DND-41 (cell line): ENCODE results near the gene XBP1.
"Not testable (repeated sequence)": the region's sequence is repeated elsewhere in the genome, so short reads cannot be mapped to it uniquely, and the experiment has no call there.

Experiments used
- ATAC-seq: fragments of 200-7000 bp; cut with Tn5 transposase; 3 replicates; pipeline ENCODE4 v1.9.1; 2021; ENCODE audit warnings: low read depth; ENCODE audit not compliant: insufficient read depth
- DNase-seq: peaks from one replicate; pipeline ENCODE4 v3.0.0-alpha.2; 2020
- H2AFZ ChIP-seq: 2 replicates; pipeline ENCODE4 v1.6.0; 2012; ENCODE audit warnings: low read depth, low read length
- H3K27ac ChIP-seq: 2 replicates; pipeline ENCODE4 v1.5.1; 2012; ENCODE audit warnings: low read length, inconsistent platforms
- H3K27me3 ChIP-seq: fragments of 200-600 bp; sonication (generic); 2 replicates; pipeline ENCODE4 v1.6.0; 2012; ENCODE audit warnings: low read length, mild to moderate bottlenecking, inconsistent platforms; ENCODE audit not compliant: insufficient read depth, poor library complexity
- H3K36me3 ChIP-seq: 2 replicates; pipeline ENCODE4 v1.5.1; 2012; ENCODE audit warnings: low read length, inconsistent platforms; ENCODE audit not compliant: insufficient read depth
- H3K4me1 ChIP-seq: 2 replicates; pipeline ENCODE4 v1.5.1; 2012; ENCODE audit warnings: mild to moderate bottlenecking, low read length; ENCODE audit not compliant: insufficient read depth
- H3K4me2 ChIP-seq: 2 replicates; pipeline ENCODE4 v1.6.0; 2012; ENCODE audit warnings: mild to moderate bottlenecking, moderate library complexity, low read length, inconsistent platforms; ENCODE audit not compliant: insufficient read depth
- H3K4me3 ChIP-seq, 2 experiments: fragments of 200-600 bp in 1 of 2; shearing (Covaris generic) in 1 of 2; 2 replicates each; pipeline ENCODE4 v1.5.1; 2012 to 2016; ENCODE audit warnings: inconsistent platforms in 2 of 2, low read length in 2 of 2, mild to moderate bottlenecking in 2 of 2, low read depth in 1 of 2, moderate library complexity in 1 of 2
- H3K79me2 ChIP-seq: 2 replicates; pipeline ENCODE4 v1.6.0; 2012; ENCODE audit warnings: low read length, inconsistent platforms; ENCODE audit not compliant: insufficient read depth
- H3K9ac ChIP-seq: 2 replicates; pipeline ENCODE4 v1.6.0; 2012; ENCODE audit warnings: low read depth, mild to moderate bottlenecking, inconsistent platforms, low read length, moderate library complexity
- H3K9me3 ChIP-seq: 2 replicates; pipeline ENCODE4 v1.5.1; 2012; ENCODE audit warnings: low read length, moderate library complexity, mild to moderate bottlenecking, inconsistent platforms; ENCODE audit not compliant: insufficient read depth, severe bottlenecking
- H4K20me1 ChIP-seq: 2 replicates; pipeline ENCODE4 v1.6.0; 2012; ENCODE audit warnings: low read length; ENCODE audit not compliant: insufficient read depth
- CTCF ChIP-seq: IDR thresholded peaks from 2 replicates; pipeline ENCODE4 v1.5.1; 2012; ENCODE audit warnings: borderline replicate concordance, low read length, moderate library complexity, mild to moderate bottlenecking; ENCODE audit not compliant: poor library complexity, severe bottlenecking; ENCODE audit errors: extremely low read depth
- EZH2 ChIP-seq: IDR thresholded peaks from 3 replicates; pipeline ENCODE4 v1.6.1; 2012; ENCODE audit warnings: borderline replicate concordance, low read depth, mild to moderate bottlenecking, moderate library complexity, low read length, inconsistent platforms; ENCODE audit not compliant: severe bottlenecking

Gene XBP1

GRCh38 chr22:28800308-28801041 is at the start of gene XBP1:
XBP1 (minus strand) TSS chr22:28800569.
- peak within 1 kb of the TSS; percentile 65 to 71 for H3K4me3 ChIP-seq
- H3K4me1 ChIP-seq: peaks cover 65% of the 10 kb centered on the region
- H2AFZ ChIP-seq: 0 out of 2 replicates have a peak within 1 kb of the TSS, but pooled peaks have one; percentile 1
- peak within 1 kb of the TSS; percentile 98 for H3K9ac ChIP-seq
- peak within 1 kb of the TSS; percentile 99 for H3K27ac ChIP-seq
- no peak for TF ChIP-seq EZH2
- TF ChIP-seq CTCF: no peak
- no peaks in the 10 kb centered on the region for H3K27me3 ChIP-seq
- peak; percentile 79 for ATAC-seq
- H3K9me3 ChIP-seq: no peaks in the 10 kb centered on the region
- H4K20me1 ChIP-seq: peaks cover 34% of the 10 kb centered on the region
- peak within 1 kb of the TSS; percentile 64 for H3K4me2 ChIP-seq
- peaks cover 91% of the 10 kb centered on the region for H3K79me2 ChIP-seq
- peaks cover 47% of the 10 kb centered on the region for H3K36me3 ChIP-seq
- peak; percentile 91 for DNase-seq

- DNase-seq: no peak
- Histone ChIP-seq H3K79me2 (no peaks in the 10 kb centered on the region), H3K4me3 (no peak overlapping the region), H3K9me3 (peaks cover 16% of the 10 kb centered on the region), H3K4me2 (no peak overlapping the region), H3K9ac (no peak overlapping the region), H2AFZ (no peak overlapping the region), H3K36me3 (no peaks in the 10 kb centered on the region), H3K27ac (no peak overlapping the region), H4K20me1 (no peaks in the 10 kb centered on the region), H3K4me1 (no peaks in the 10 kb centered on the region), H3K27me3 (no peaks in the 10 kb centered on the region)
- TF ChIP-seq CTCF (no peak), EZH2 (no peak)
- ATAC-seq: no peak
Observed at GRCh38 chr22:28846994-28847393, 46.6 kb upstream of the XBP1 start.

- H3K4me3 ChIP-seq: not testable (repeated sequence)
Observed at GRCh38 chr22:28844277-28844676, 43.9 kb upstream of the XBP1 start.

GRCh38 chr22:28843633-28844032 is 43.3 kb upstream of the XBP1 start:
- no peak for DNase-seq

More at GRCh38 chr22:28844277-28844676, 43.9 kb upstream of the XBP1 start:
- H3K27ac ChIP-seq, H3K9ac ChIP-seq, H3K36me3 ChIP-seq, H4K20me1 ChIP-seq, H2AFZ ChIP-seq, H3K27me3 ChIP-seq, H3K4me2 ChIP-seq, ATAC-seq, H3K4me1 ChIP-seq, H3K79me2 ChIP-seq, DNase-seq: not testable (repeated sequence)
- peaks cover 16% of the 10 kb centered on the region for H3K9me3 ChIP-seq

More at GRCh38 chr22:28843633-28844032, 43.3 kb upstream of the XBP1 start:
- H3K4me2 ChIP-seq: no peak overlapping the region
- no peak overlapping the region for H3K27ac ChIP-seq
- H3K27me3 ChIP-seq: no peaks in the 10 kb centered on the region
- no peaks in the 10 kb centered on the region for H3K36me3 ChIP-seq
- no peak for ATAC-seq
- no peak for TF ChIP-seq CTCF
- no peak for TF ChIP-seq EZH2
- H3K4me1 ChIP-seq: no peaks in the 10 kb centered on the region
- peaks cover 16% of the 10 kb centered on the region for H3K9me3 ChIP-seq
- no peaks in the 10 kb centered on the region for H4K20me1 ChIP-seq
- H3K4me3 ChIP-seq: no peak overlapping the region
- no peak overlapping the region for H2AFZ ChIP-seq
- no peak overlapping the region for H3K9ac ChIP-seq
- H3K79me2 ChIP-seq: no peaks in the 10 kb centered on the region
